ENCODE measurements around the gene CRLF1. TPM values are rescaled to one million over a fixed set of nuclear protein-coding genes. Genes with fewer than 3 reads are reported as not detected.

The CRLF1 gene
- polyA plus RNA-seq, 1 experiment = 2.6 TPM

- H3K9me3 ChIP-seq (ENCODE audit: control insufficient read depth, insufficient read depth, low read length) = peaks cover 5% of the 10 kb centered on the region
- ChIA-PET POLR2A (interaction anchor here (0.7 kb wide), 1 partner anchor 425 kb away, joined by 10 read pairs; no protein-coding TSS in a partner anchor), CTCF (interaction anchor here (1.2 kb wide), 1 partner anchor 235 kb away, joined by 4 read pairs; no protein-coding TSS in a partner anchor)
- no peak for DNase-seq (ENCODE audit: low read depth, low spot score)
- peaks cover 77% of the 10 kb centered on the region for H3K27me3 ChIP-seq (ENCODE audit: control insufficient read depth, insufficient read depth, low read length)
- no peak overlapping the region for H3K27ac ChIP-seq (ENCODE audit: low read depth, low read length)
- TF ChIP-seq CTCF (IDR thresholded peaks at IDR 0.05; ENCODE audit: low read depth, low read length) = no peak
- peak overlapping the region; percentile 57 for H3K4me3 ChIP-seq (ENCODE audit: low read depth, low read length)
These were observed 5.6 kb upstream of the CRLF1 start for GRCh38 chr19:18612051-18612771.

GRCh38 chr19:18611327-18612050, 4.9 kb upstream of the CRLF1 start:
- no peak for TF ChIP-seq CTCF (IDR thresholded peaks at IDR 0.05; ENCODE audit: low read depth, low read length)
- Histone ChIP-seq H3K27me3 (ENCODE audit: control insufficient read depth, insufficient read depth, low read length) (peaks cover 80% of the 10 kb centered on the region), H3K4me3 (ENCODE audit: low read depth, low read length) (no peak overlapping the region), H3K27ac (ENCODE audit: low read depth, low read length) (no peak overlapping the region), H3K9me3 (ENCODE audit: control insufficient read depth, insufficient read depth, low read length) (no peaks in the 10 kb centered on the region; the same call in 1 of the 2 replicates)
- ChIA-PET CTCF (no interaction called here), POLR2A (no interaction called here)
- DNase-seq (ENCODE audit: low read depth, low spot score) = no peak

GRCh38 chr19:18610556-18611326, 4.1 kb upstream of the CRLF1 start:
- POLR2A ChIA-PET = no interaction called here
- H3K27me3 ChIP-seq (ENCODE audit: control insufficient read depth, insufficient read depth, low read length) = peaks cover 77% of the 10 kb centered on the region
- TF ChIP-seq CTCF (IDR thresholded peaks at IDR 0.05; ENCODE audit: low read depth, low read length) = no peak
- no peak overlapping the region for H3K27ac ChIP-seq (ENCODE audit: low read depth, low read length)
- DNase-seq (ENCODE audit: low read depth, low spot score) = no peak
- H3K4me3 ChIP-seq (ENCODE audit: low read depth, low read length) = no peak overlapping the region
- CTCF ChIA-PET = no interaction called here
- no peaks in the 10 kb centered on the region; the same call in 1 of the 2 replicates for H3K9me3 ChIP-seq (ENCODE audit: control insufficient read depth, insufficient read depth, low read length)

GRCh38 chr19:18610245-18610555, 3.6 kb upstream of the CRLF1 start:
- TF ChIP-seq CTCF (IDR thresholded peaks at IDR 0.05; ENCODE audit: low read depth, low read length) = no peak
- no peak for DNase-seq (ENCODE audit: low read depth, low spot score)
- Histone ChIP-seq H3K27ac (ENCODE audit: low read depth, low read length) (no peak overlapping the region), H3K9me3 (ENCODE audit: control insufficient read depth, insufficient read depth, low read length) (no peaks in the 10 kb centered on the region; the same call in 1 of the 2 replicates), H3K27me3 (ENCODE audit: control insufficient read depth, insufficient read depth, low read length) (peaks cover 83% of the 10 kb centered on the region), H3K4me3 (ENCODE audit: low read depth, low read length) (no peak overlapping the region)
- CTCF ChIA-PET = no interaction called here
- POLR2A ChIA-PET = no interaction called here

GRCh38 chr19:18609717-18610051, 3.1 kb upstream of the CRLF1 start:
- no peak overlapping the region for H3K4me3 ChIP-seq (ENCODE audit: low read depth, low read length)
- H3K27me3 ChIP-seq (ENCODE audit: control insufficient read depth, insufficient read depth, low read length) = peaks cover 86% of the 10 kb centered on the region
- ChIA-PET POLR2A (no interaction called here), CTCF (no interaction called here)
- no peaks in the 10 kb centered on the region; the same call in 1 of the 2 replicates for H3K9me3 ChIP-seq (ENCODE audit: control insufficient read depth, insufficient read depth, low read length)
- TF ChIP-seq CTCF (IDR thresholded peaks at IDR 0.05; ENCODE audit: low read depth, low read length) = no peak
- no peak overlapping the region for H3K27ac ChIP-seq (ENCODE audit: low read depth, low read length)
- no peak for DNase-seq (ENCODE audit: low read depth, low spot score)
